CD4-positive, alpha-beta memory T cell (primary cell): Measurements from ENCODE around the gene TRMT11. TPM values are rescaled to one million over a fixed set of nuclear protein-coding genes. Genes with fewer than 3 reads are reported as not detected.

Experiments
- CTCF ChIA-PET: fragments of 350-600 bp; sonication (Branson Sonifier 250); formaldehyde crosslinking; loops from one replicate; lab custom pipeline; 2021; ENCODE audit warnings: inconsistent platforms; ENCODE audit not compliant: partially characterized antibody; lab: Charles Lee
- POLR2A ChIA-PET: fragments of 350-600 bp; sonication (Branson Sonifier 250); formaldehyde crosslinking; loops from one replicate; lab custom pipeline; 2021; ENCODE audit not compliant: partially characterized antibody; lab: Charles Lee
- DNase-seq, 5 donors: peaks; one replicate each; pipeline versions ENCODE4 v3.0.0 to v3.0.0-alpha.2; 2020 to 2022; ENCODE audit warnings: mixed read lengths in 1 of 5
- H3K27ac ChIP-seq: one replicate; pipeline ENCODE4 v1.7.0; 2013; ENCODE audit warnings: low read depth, low read length
- H3K27me3 ChIP-seq: 2 replicates; pipeline ENCODE4 v1.7.0; 2013; ENCODE audit warnings: mild to moderate bottlenecking, low read length, moderate library complexity; ENCODE audit not compliant: insufficient read depth
- H3K36me3 ChIP-seq: 2 replicates; pipeline ENCODE4 v1.7.0; 2013; ENCODE audit warnings: mild to moderate bottlenecking, low read length, moderate library complexity; ENCODE audit not compliant: insufficient read depth
- H3K4me1 ChIP-seq: 2 replicates; pipeline ENCODE4 v1.7.0; 2013; ENCODE audit warnings: mild to moderate bottlenecking, low read length, moderate library complexity; ENCODE audit not compliant: insufficient read depth
- H3K4me3 ChIP-seq, 2 donors: one replicate each; pipeline ENCODE4 v1.7.0; 2013; ENCODE audit warnings: low read length in 2 of 2, mild to moderate bottlenecking in 1 of 2
- H3K9me3 ChIP-seq, 2 donors: one replicate each; pipeline ENCODE4 v1.7.0; 2013; ENCODE audit warnings: low read length in 2 of 2, control low read depth in 1 of 2; ENCODE audit not compliant: control insufficient read depth in 1 of 2
- H3K27ac Mint-ChIP-seq, 7 donors: one replicate each; pipeline ENCODE4 v1.8.0; 2020 to 2021; ENCODE audit warnings: mixed read lengths in 7 of 7, mild to moderate bottlenecking in 6 of 7, inconsistent platforms in 3 of 7, moderate library complexity in 3 of 7
- H3K27me3 Mint-ChIP-seq, 2 donors: one replicate each; pipeline ENCODE4 v1.8.0; 2020 to 2021; ENCODE audit warnings: mixed read lengths in 2 of 2
- H3K36me3 Mint-ChIP-seq, 2 donors: one replicate each; pipeline ENCODE4 v1.8.0; 2020 to 2021; ENCODE audit warnings: mixed read lengths in 2 of 2, inconsistent platforms in 1 of 2, mild to moderate bottlenecking in 1 of 2
- H3K4me1 Mint-ChIP-seq, 4 donors: one replicate each; pipeline ENCODE4 v1.8.0; 2020 to 2021; ENCODE audit warnings: mixed read lengths in 4 of 4, mild to moderate bottlenecking in 1 of 4
- H3K4me3 Mint-ChIP-seq, 8 donors: one replicate each; pipeline ENCODE4 v1.8.0; 2020 to 2021; ENCODE audit warnings: mixed read lengths in 8 of 8, mild to moderate bottlenecking in 7 of 8, moderate library complexity in 6 of 8, inconsistent platforms in 3 of 8
- H3K9me3 Mint-ChIP-seq, 8 donors: one replicate each; pipeline ENCODE4 v1.8.0; 2020 to 2021; ENCODE audit warnings: mixed read lengths in 8 of 8, mild to moderate bottlenecking in 5 of 8, inconsistent platforms in 3 of 8, moderate library complexity in 1 of 8
- intact Hi-C: fragments of 100-400 bp; cut with micrococcal nuclease; formaldehyde crosslinking; loops from one replicate; pipeline ENCODE4 v1.15.1; 2023
- polyA plus RNA-seq, 2 donors: library from polyadenylated mRNA; unstranded; fragments of 300-500 nt; fragmentation: Illumina TruSeq; gene quantifications; one replicate each; pipeline ENCODE4 v1.2.3, GENCODE V29; 2021
- total RNA-seq, 2 experiments: library from RNA; stranded (reverse); gene quantifications; one replicate each; pipeline ENCODE4 v1.2.3, GENCODE V29; 2021

TRMT11 gene
- total and polyA plus RNA-seq, 4 experiments from 2014 or later, result 7.8 to 30.8 (median 20.7) TPM

GRCh38 chr6:125974214-125974866, 12.0 kb upstream of the TRMT11 start:
- Histone ChIP-seq H3K36me3 (peaks cover 4% of the 10 kb centered on the region), H3K9me3 (no peaks in the 10 kb centered on the region), H3K27ac (no peak overlapping the region), H3K4me1 (no peaks in the 10 kb centered on the region), H3K4me3 (no peak overlapping the region), H3K27me3 (no peaks in the 10 kb centered on the region)
- no peaks in the 10 kb centered on the region for H3K9me3 Mint-ChIP-seq
- ChIA-PET CTCF (interaction anchor here (0.7 to 3.0 kb wide), 30 partner anchors 10 to 782 kb away, joined by 3 to 44 read pairs (median 4); partner anchors contain the start of genes HINT3, NCOA7 and TRMT11), POLR2A (interaction anchor here (1.0 to 3.0 kb wide), 5 partner anchors 12 to 193 kb away, joined by 3 to 16 read pairs (median 9); partner anchors contain the start of genes HINT3, NCOA7 and TRMT11)
- no peaks in the 10 kb centered on the region for H3K27me3 Mint-ChIP-seq
- DNase-seq, result peak in 4 of 5 donors; percentile 43 to 53 (median 46)
- peaks cover 0 to 10% (median 9%) of the 10 kb centered on the region in 4 donors for H3K4me1 Mint-ChIP-seq
- intact Hi-C loops, result loop anchor here (1.0 to 10.0 kb wide), 5 partner anchors 116 to 821 kb away; partner anchors contain the start of gene TPD52L1
- peak overlapping the region in 3 of 7 donors; percentile 14 to 33 (median 23) for H3K27ac Mint-ChIP-seq
- H3K36me3 Mint-ChIP-seq, result peaks cover 15 to 41% of the 10 kb centered on the region in 2 donors
- no peak overlapping the region for H3K4me3 Mint-ChIP-seq

- Mint-ChIP-seq H3K27me3 (no peaks in the 10 kb centered on the region), H3K9me3 (no peaks in the 10 kb centered on the region), H3K4me1 (peaks cover 0 to 4% (median 4%) of the 10 kb centered on the region in 4 donors), H3K36me3 (peaks cover 9 to 20% of the 10 kb centered on the region in 2 donors), H3K27ac (peak overlapping the region in 1 of 7 donors; percentile 78), H3K4me3 (no peak overlapping the region)
- no peak overlapping the region for H3K4me3 ChIP-seq
- ChIA-PET CTCF (interaction anchor here (2.2 kb wide), 1 partner anchor 23 kb away, joined by 15 read pairs; the partner anchor contains the start of gene HINT3), POLR2A (interaction anchor here (1.0 kb wide), 1 partner anchor 198 kb away, joined by 3 read pairs; no protein-coding TSS in a partner anchor)
- DNase-seq, result no peak
- peaks cover 4% of the 10 kb centered on the region for H3K36me3 ChIP-seq
- intact Hi-C loops, result loop anchor here (10.0 kb wide), 1 partner anchor 784 kb away; no protein-coding TSS in a partner anchor
- no peaks in the 10 kb centered on the region for H3K4me1 ChIP-seq
- H3K9me3 ChIP-seq, result no peaks in the 10 kb centered on the region
- no peaks in the 10 kb centered on the region for H3K27me3 ChIP-seq
- no peak overlapping the region for H3K27ac ChIP-seq
Measured at GRCh38 chr6:125979101-125979500, 7.2 kb upstream of the TRMT11 start.

GRCh38 chr6:125981571-125982185, 4.7 kb upstream of the TRMT11 start:
- Mint-ChIP-seq H3K27me3 (no peaks in the 10 kb centered on the region), H3K4me3 (no peak overlapping the region), H3K27ac (no peak overlapping the region), H3K9me3 (no peaks in the 10 kb centered on the region), H3K4me1 (peaks cover 0 to 1% (median 0%) of the 10 kb centered on the region in 4 donors), H3K36me3 (peaks cover 8 to 9% of the 10 kb centered on the region in 2 donors)
- Histone ChIP-seq H3K9me3 (no peaks in the 10 kb centered on the region), H3K4me3 (no peak overlapping the region), H3K4me1 (peaks cover 7% of the 10 kb centered on the region), H3K27me3 (no peaks in the 10 kb centered on the region), H3K36me3 (no peaks in the 10 kb centered on the region), H3K27ac (no peak overlapping the region)
- ChIA-PET CTCF (interaction anchor here (1.0 to 1.7 kb wide), 4 partner anchors 14 to 192 kb away, joined by 3 to 5 read pairs (median 3); no protein-coding TSS in a partner anchor), POLR2A (interaction anchor here (1.4 kb wide), 1 partner anchor 192 kb away, joined by 3 read pairs; the partner anchor contains the start of gene NCOA7)
- intact Hi-C loops, result no loop called here
- DNase-seq, result no peak

GRCh38 chr6:125983246-125983945, 2.9 kb upstream of the TRMT11 start:
- CTCF ChIA-PET, result interaction anchor here (1.3 kb wide), 1 partner anchor 193 kb away, joined by 4 read pairs; the partner anchor contains the start of gene NCOA7
- no peaks in the 10 kb centered on the region for H3K9me3 Mint-ChIP-seq
- H3K27ac ChIP-seq, result no peak overlapping the region

GRCh38 chr6:125984311-125984710, 2.0 kb upstream of the TRMT11 start:
- no peaks in the 10 kb centered on the region for H3K36me3 Mint-ChIP-seq
- H3K4me1 Mint-ChIP-seq, result peaks cover 0 to 3% (median under 1%) of the 10 kb centered on the region in 4 donors
- POLR2A ChIA-PET, result interaction anchor here (0.9 to 3.3 kb wide), 2 partner anchors 28 to 194 kb away, joined by 6 to 62 read pairs; partner anchors contain the start of genes HINT3 and NCOA7
- Histone ChIP-seq H3K4me1 (peaks cover 26% of the 10 kb centered on the region), H3K4me3 (no peak overlapping the region), H3K36me3 (no peaks in the 10 kb centered on the region), H3K9me3 (no peaks in the 10 kb centered on the region), H3K27me3 (no peaks in the 10 kb centered on the region), H3K27ac (no peak overlapping the region)
- CTCF ChIA-PET, result interaction anchor here (0.5 to 1.3 kb wide), 4 partner anchors 10 to 207 kb away, joined by 3 to 5 read pairs (median 4); partner anchors contain the start of genes HINT3 and NCOA7
- no peak for DNase-seq
- no peak overlapping the region for H3K27ac Mint-ChIP-seq
- intact Hi-C loops, result no loop called here
- no peaks in the 10 kb centered on the region for H3K9me3 Mint-ChIP-seq
- H3K27me3 Mint-ChIP-seq, result no peaks in the 10 kb centered on the region
- H3K4me3 Mint-ChIP-seq, result peak overlapping the region in 1 of 8 donors; percentile 16

More at GRCh38 chr6:125983246-125983945, 2.9 kb upstream of the TRMT11 start:
- H3K4me3 ChIP-seq, result no peak overlapping the region
- Mint-ChIP-seq H3K4me1 (peaks cover 0 to 1% (median 0%) of the 10 kb centered on the region in 4 donors), H3K36me3 (peaks cover 3 to 4% of the 10 kb centered on the region in 2 donors), H3K27me3 (no peaks in the 10 kb centered on the region), H3K27ac (no peak overlapping the region), H3K4me3 (no peak overlapping the region)
- intact Hi-C loops, result no loop called here
- POLR2A ChIA-PET, result no interaction called here
- no peak for DNase-seq
- no peaks in the 10 kb centered on the region for H3K36me3 ChIP-seq
- no peaks in the 10 kb centered on the region for H3K27me3 ChIP-seq
- H3K9me3 ChIP-seq, result no peaks in the 10 kb centered on the region
- peaks cover 20% of the 10 kb centered on the region for H3K4me1 ChIP-seq

- Mint-ChIP-seq H3K36me3 (no peaks in the 10 kb centered on the region), H3K27me3 (no peaks in the 10 kb centered on the region), H3K9me3 (no peaks in the 10 kb centered on the region), H3K4me1 (peaks cover 0 to 11% (median 6%) of the 10 kb centered on the region in 4 donors), H3K4me3 (peak overlapping the region; percentile 6 to 57 (median 24)), H3K27ac (no peak overlapping the region)
- no peaks in the 10 kb centered on the region for H3K9me3 ChIP-seq
- DNase-seq, result no peak
- intact Hi-C loops, result loop anchor here (5.0 kb wide), 1 partner anchor 683 kb away; the partner anchor contains the start of gene HDDC2
- peaks cover 31% of the 10 kb centered on the region for H3K4me1 ChIP-seq
- ChIA-PET CTCF (interaction anchor here (0.8 to 3.1 kb wide), 6 partner anchors 11 to 1531 kb away, joined by 3 to 36 read pairs (median 13); partner anchors contain the start of gene HINT3), POLR2A (interaction anchor here (0.8 to 3.4 kb wide), 8 partner anchors 10 to 1281 kb away, joined by 3 to 62 read pairs (median 12); partner anchors contain the start of genes HINT3, NCOA7 and RNF146)
- no peak overlapping the region for H3K4me3 ChIP-seq
- H3K27me3 ChIP-seq, result no peaks in the 10 kb centered on the region
- no peaks in the 10 kb centered on the region for H3K36me3 ChIP-seq
- H3K27ac ChIP-seq, result peak overlapping the region; percentile 77
Measured at GRCh38 chr6:125985522-125985921, 818 bp upstream of the TRMT11 start.
